ENCODE measurements around the gene FOCAD. TPM values are rescaled to one million over a fixed set of nuclear protein-coding genes. Genes with fewer than 3 reads are reported as not detected.
"Not testable (repeated sequence)": the region's sequence is repeated elsewhere in the genome, so short reads cannot be mapped to it uniquely, and the experiment has no call there.

Gene FOCAD
- total RNA-seq, 1 experiment from 2014 or later, result 42.7 TPM

DNA sequence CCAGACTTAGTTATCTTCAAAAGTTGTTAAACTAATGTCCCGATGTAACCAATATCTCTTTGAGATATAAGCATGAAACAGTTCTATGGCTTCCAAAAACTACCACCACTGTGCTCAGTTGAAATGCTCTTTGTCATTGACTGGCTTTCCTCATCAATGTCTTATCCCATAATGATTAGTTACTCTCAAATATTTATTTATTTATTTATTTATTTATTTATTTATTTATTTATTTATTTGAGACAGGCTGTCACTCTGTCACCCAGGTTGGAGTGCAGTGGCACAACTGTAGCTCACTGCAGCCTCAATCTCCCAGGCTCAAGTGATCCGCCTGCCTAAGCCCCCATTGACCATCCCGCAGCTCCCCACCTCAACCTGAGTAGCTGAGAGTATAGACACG, 33.7 kb upstream of the FOCAD start:
- H3K36me3 ChIP-seq (ENCODE audit: insufficient read depth, low read length, poor library complexity, severe bottlenecking), result no peaks in the 10 kb centered on the region
- POLR2A ChIA-PET (ENCODE audit: low non-redundant PET), result no interaction called here

DNA sequence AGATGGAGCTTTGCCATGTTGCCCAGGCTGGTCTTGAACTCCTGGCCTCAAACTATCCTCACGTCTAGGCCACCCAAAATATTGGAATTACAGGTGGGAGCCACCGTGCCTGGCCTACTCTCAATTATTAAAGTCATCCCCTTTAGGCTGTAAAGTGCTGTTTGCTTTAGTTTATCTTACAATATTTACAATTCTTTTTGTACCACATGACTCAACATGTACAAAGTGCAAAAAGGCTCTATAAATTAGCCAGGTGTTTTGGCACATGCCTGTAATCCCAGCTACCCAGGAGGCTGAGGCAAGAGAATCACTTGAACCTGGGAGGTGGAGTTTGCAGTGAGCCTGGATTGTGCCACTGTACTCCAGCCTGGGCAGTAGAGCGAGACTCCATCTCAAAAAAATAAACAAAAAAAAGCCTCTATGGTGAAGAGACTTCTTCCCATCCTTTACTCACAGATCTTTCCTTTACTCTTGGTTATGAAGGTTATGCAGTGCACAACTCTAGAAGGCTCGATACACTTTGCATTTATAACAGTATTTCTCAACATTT, 33.2 kb upstream of the FOCAD start:
- Histone ChIP-seq H3K27me3 (replicated peaks; ENCODE audit: insufficient read depth, low read depth, low read length, poor library complexity) (no peaks in the 10 kb centered on the region), H3K27ac (ENCODE audit: low read depth, low read length, poor library complexity, severe bottlenecking) (no peak overlapping the region), H3K36me3 (ENCODE audit: insufficient read depth, low read length, poor library complexity, severe bottlenecking) (no peaks in the 10 kb centered on the region), H3K4me1 (ENCODE audit: insufficient read depth, low read length, poor library complexity, severe bottlenecking) (peaks cover 5% of the 10 kb centered on the region), H3K4me3 (ENCODE audit: low read depth, low read length, poor library complexity, severe bottlenecking) (no peak overlapping the region), H3K9me3 (ENCODE audit: low read depth, low read length, poor library complexity, severe bottlenecking) (no peaks in the 10 kb centered on the region)
- intact Hi-C loops (cut with micrococcal nuclease; ENCODE audit: unreplicated experiment), result no loop called here
- TF ChIP-seq, protein P1, sequence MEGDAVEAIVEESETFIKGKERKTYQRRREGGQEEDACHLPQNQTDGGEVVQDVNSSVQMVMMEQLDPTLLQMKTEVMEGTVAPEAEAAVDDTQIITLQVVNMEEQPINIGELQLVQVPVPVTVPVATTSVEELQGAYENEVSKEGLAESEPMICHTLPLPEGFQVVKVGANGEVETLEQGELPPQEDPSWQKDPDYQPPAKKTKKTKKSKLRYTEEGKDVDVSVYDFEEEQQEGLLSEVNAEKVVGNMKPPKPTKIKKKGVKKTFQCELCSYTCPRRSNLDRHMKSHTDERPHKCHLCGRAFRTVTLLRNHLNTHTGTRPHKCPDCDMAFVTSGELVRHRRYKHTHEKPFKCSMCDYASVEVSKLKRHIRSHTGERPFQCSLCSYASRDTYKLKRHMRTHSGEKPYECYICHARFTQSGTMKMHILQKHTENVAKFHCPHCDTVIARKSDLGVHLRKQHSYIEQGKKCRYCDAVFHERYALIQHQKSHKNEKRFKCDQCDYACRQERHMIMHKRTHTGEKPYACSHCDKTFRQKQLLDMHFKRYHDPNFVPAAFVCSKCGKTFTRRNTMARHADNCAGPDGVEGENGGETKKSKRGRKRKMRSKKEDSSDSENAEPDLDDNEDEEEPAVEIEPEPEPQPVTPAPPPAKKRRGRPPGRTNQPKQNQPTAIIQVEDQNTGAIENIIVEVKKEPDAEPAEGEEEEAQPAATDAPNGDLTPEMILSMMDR (conservative IDR thresholded peaks at IDR 0.05; ENCODE audit: low read depth, low read length), result no peak
- TF ChIP-seq EZH2 (IDR thresholded peaks at IDR 0.05; ENCODE audit: borderline replicate concordance, low read depth, low read length, poor library complexity, severe bottlenecking), result no peak
- BruUV-seq (replicated peaks), result no TSS peak
- no peak for DNase-seq (ENCODE audit: low spot score)
- CTCF ChIA-PET, result no interaction called here
- POLR2A ChIA-PET (ENCODE audit: low non-redundant PET), result no interaction called here

More for the DNA sequence above, 33.7 kb upstream of the FOCAD start:
- Histone ChIP-seq H3K4me1 (ENCODE audit: insufficient read depth, low read length, poor library complexity, severe bottlenecking) (peaks cover 5% of the 10 kb centered on the region), H3K27me3 (replicated peaks; ENCODE audit: insufficient read depth, low read depth, low read length, poor library complexity) (no peaks in the 10 kb centered on the region), H3K4me3 (ENCODE audit: low read depth, low read length, poor library complexity, severe bottlenecking) (no peak overlapping the region), H3K27ac (ENCODE audit: low read depth, low read length, poor library complexity, severe bottlenecking) (no peak overlapping the region), H3K9me3 (ENCODE audit: low read depth, low read length, poor library complexity, severe bottlenecking) (no peaks in the 10 kb centered on the region)
- BruUV-seq (replicated peaks), result no TSS peak
- intact Hi-C loops (cut with micrococcal nuclease; ENCODE audit: unreplicated experiment), result no loop called here
- no peak for TF ChIP-seq EZH2 (IDR thresholded peaks at IDR 0.05; ENCODE audit: borderline replicate concordance, low read depth, low read length, poor library complexity, severe bottlenecking)
- CTCF ChIA-PET, result no interaction called here
- no peak for DNase-seq (ENCODE audit: low spot score)

DNA sequence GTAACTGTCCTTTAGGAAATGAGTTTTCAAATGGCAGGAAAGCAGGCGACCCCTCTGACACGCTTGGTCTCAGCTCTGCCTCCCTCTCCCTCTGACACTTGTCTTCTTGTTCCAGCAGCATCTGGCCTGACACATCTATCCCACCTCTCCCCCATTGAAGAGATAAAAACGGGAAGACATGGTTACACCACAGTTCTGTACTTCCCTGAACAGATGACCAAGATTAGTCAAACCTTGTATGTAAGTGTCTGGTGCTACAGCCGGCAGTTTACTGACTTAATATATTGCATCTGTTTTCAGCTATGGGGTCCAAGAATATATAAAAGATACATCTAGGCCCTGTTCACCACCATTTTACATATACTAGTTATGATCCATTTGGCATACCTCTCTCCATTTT, 32.1 kb upstream of the FOCAD start:
- POLR2A ChIA-PET (ENCODE audit: low non-redundant PET), result no interaction called here
- Histone ChIP-seq H3K9me3 (ENCODE audit: low read depth, low read length, poor library complexity, severe bottlenecking) (no peaks in the 10 kb centered on the region), H3K27ac (ENCODE audit: low read depth, low read length, poor library complexity, severe bottlenecking) (no peak overlapping the region), H3K27me3 (replicated peaks; ENCODE audit: insufficient read depth, low read depth, low read length, poor library complexity) (no peaks in the 10 kb centered on the region), H3K4me1 (ENCODE audit: insufficient read depth, low read length, poor library complexity, severe bottlenecking) (no peaks in the 10 kb centered on the region), H3K36me3 (ENCODE audit: insufficient read depth, low read length, poor library complexity, severe bottlenecking) (no peaks in the 10 kb centered on the region), H3K4me3 (ENCODE audit: low read depth, low read length, poor library complexity, severe bottlenecking) (no peak overlapping the region)
- TF ChIP-seq, protein P1 (conservative IDR thresholded peaks at IDR 0.05; ENCODE audit: low read depth, low read length), result no peak
- TF ChIP-seq EZH2 (IDR thresholded peaks at IDR 0.05; ENCODE audit: borderline replicate concordance, low read depth, low read length, poor library complexity, severe bottlenecking), result no peak
- CTCF ChIA-PET, result no interaction called here
- BruUV-seq (replicated peaks), result no TSS peak
- no peak for DNase-seq (ENCODE audit: low spot score)
- intact Hi-C loops (cut with micrococcal nuclease; ENCODE audit: unreplicated experiment), result no loop called here

DNA sequence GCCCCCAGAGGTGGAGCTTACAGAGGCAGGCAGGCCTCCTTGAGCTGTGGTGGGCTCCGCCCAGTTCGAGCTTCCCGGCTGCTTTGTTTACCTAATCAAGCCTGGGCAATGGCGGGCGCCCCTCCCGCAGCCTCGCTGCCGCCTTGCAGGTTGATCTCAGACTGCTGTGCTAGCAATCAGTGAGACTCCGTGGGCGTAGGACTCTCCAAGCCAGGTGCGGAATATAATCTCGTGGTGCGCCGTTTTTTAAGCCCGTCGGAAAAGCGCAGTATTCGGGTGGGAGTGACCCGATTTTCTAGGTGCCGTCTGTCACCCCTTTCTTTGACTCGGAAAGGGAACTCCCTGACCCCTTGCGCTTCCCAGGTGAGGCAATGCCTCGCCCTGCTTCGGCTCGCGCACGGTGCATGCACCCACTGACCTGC, 25.8 kb upstream of the FOCAD start:
- CTCF ChIA-PET; intact Hi-C loops (cut with micrococcal nuclease; ENCODE audit: unreplicated experiment); POLR2A ChIA-PET (ENCODE audit: low non-redundant PET); DNase-seq (ENCODE audit: low spot score); H3K27me3 ChIP-seq (replicated peaks; ENCODE audit: insufficient read depth, low read depth, low read length, poor library complexity); H3K36me3 ChIP-seq (ENCODE audit: insufficient read depth, low read length, poor library complexity, severe bottlenecking); H3K9me3 ChIP-seq (ENCODE audit: low read depth, low read length, poor library complexity, severe bottlenecking): not testable (repeated sequence)
- H3K4me3 ChIP-seq (ENCODE audit: low read depth, low read length, poor library complexity, severe bottlenecking), result peak overlapping the region; percentile 52
- peaks cover 11% of the 10 kb centered on the region for H3K4me1 ChIP-seq (ENCODE audit: insufficient read depth, low read length, poor library complexity, severe bottlenecking)
- peak overlapping the region; percentile 47 for H3K27ac ChIP-seq (ENCODE audit: low read depth, low read length, poor library complexity, severe bottlenecking)
- TSS peak; percentile 69 for BruUV-seq (replicated peaks)
